Lower leg skin (tissue), 3 donors: ENCODE measurements around the gene NT5DC1.

Experiments
- POLR2A ChIP-seq, 2 donors: fragments of 450-650 bp; IDR thresholded peaks; one replicate each; pipeline ENCODE4 v1.6.1; 2016 to 2017; ENCODE audit warnings: antibody characterized with exemption in 2 of 2, mild to moderate bottlenecking in 1 of 2, moderate library complexity in 1 of 2
- TF ChIP-seq, protein P1 (sequence below), 3 donors: fragments of 450-650 bp; IDR thresholded peaks; one replicate each; pipeline ENCODE4 v1.5.1; 2016; ENCODE audit warnings: antibody characterized with exemption in 3 of 3, mild to moderate bottlenecking in 3 of 3, moderate library complexity in 2 of 3

DNA sequence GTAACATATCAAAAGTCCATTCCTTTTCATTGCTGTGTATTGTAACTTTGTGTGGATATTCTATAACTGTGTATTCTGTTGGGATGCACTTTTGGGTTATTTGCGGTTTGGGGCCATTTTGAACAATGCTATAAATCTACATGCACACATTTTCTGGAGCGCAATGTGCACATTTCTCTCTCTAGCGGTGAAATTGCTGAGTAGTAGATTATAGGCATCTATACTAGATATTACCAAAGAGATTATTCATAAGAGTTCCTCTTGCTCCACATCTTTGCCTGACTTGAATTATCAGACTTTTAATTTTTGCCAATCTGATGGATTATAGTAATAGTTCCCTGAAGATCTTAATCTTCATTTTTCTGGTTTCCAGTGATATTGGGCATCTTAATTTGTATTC is 21.7 kb upstream of the NT5DC1 start:
- no peak for TF ChIP-seq POLR2A (IDR thresholded peaks at IDR 0.05)
- TF ChIP-seq, protein P1, sequence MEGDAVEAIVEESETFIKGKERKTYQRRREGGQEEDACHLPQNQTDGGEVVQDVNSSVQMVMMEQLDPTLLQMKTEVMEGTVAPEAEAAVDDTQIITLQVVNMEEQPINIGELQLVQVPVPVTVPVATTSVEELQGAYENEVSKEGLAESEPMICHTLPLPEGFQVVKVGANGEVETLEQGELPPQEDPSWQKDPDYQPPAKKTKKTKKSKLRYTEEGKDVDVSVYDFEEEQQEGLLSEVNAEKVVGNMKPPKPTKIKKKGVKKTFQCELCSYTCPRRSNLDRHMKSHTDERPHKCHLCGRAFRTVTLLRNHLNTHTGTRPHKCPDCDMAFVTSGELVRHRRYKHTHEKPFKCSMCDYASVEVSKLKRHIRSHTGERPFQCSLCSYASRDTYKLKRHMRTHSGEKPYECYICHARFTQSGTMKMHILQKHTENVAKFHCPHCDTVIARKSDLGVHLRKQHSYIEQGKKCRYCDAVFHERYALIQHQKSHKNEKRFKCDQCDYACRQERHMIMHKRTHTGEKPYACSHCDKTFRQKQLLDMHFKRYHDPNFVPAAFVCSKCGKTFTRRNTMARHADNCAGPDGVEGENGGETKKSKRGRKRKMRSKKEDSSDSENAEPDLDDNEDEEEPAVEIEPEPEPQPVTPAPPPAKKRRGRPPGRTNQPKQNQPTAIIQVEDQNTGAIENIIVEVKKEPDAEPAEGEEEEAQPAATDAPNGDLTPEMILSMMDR (IDR thresholded peaks at IDR 0.05), result no peak
